Measurements from ENCODE around the gene TFF3.

The TFF3 gene

DNA sequence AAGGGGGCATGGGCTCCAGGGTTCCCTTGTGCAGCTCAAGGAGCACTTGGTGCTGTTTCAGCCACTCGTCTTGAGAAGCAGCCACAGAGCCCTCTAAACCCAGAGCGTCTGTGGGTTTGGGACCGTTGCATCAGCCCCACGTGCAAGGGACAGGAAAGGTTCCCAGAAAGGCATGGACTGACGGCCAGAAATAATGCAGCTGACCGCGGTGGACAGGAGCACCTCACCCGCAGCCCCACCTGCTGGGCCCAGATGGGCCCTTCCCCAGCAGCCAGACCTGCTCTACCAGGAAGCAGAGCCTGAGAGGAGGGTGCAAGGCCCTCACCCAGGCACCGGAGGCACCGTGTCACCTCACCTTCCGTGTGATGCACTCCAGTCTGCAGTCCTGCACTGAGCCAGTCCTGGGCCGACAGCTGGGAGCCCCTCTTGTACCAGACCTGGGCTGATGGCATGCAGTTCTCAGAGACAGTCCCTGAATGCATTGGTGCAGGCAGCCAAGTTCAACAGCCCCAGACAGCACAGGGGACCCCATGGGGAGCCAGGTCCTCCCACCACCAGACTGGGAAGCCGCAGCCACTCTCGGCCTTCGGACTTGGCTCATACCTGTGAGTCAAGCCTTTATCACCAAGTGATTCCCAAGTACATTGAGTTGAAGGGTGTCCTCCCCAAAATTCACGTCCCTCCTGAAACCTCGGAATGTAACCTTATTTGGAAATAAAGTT is 4.8 kb upstream of the TFF3 start:
- DNase-seq, result no peak

GRCh38 chr21:42319376-42319775 is 4.2 kb upstream of the TFF3 start:
- DNase-seq, result no peak

- DNase-seq, result no peak
Measured at GRCh38 chr21:42317826-42318746, 2.9 kb upstream of the TFF3 start.

DNA sequence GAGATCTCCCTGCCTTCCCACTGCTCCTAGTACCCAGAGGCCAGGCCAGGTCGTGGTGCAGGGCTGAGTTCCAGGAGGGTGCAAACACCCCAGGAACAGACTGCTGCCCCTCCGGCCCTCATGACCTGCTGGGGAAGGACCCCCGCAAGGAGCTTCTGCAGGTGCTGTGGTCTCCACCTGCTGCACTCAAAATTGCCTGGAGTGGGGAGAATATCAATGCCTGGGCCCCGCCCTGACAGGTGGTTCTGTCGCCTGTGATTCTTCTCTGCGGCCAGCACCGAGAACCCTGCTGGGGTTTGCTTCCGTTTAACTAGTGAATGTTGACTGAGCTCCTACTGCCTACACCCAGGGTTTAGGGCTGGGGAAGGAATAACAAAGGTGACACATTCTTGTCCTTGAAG is 2.1 kb upstream of the TFF3 start:
- no peak for DNase-seq

GRCh38 chr21:42316891-42317290 is 1.7 kb upstream of the TFF3 start:
- DNase-seq, result no peak

DNA sequence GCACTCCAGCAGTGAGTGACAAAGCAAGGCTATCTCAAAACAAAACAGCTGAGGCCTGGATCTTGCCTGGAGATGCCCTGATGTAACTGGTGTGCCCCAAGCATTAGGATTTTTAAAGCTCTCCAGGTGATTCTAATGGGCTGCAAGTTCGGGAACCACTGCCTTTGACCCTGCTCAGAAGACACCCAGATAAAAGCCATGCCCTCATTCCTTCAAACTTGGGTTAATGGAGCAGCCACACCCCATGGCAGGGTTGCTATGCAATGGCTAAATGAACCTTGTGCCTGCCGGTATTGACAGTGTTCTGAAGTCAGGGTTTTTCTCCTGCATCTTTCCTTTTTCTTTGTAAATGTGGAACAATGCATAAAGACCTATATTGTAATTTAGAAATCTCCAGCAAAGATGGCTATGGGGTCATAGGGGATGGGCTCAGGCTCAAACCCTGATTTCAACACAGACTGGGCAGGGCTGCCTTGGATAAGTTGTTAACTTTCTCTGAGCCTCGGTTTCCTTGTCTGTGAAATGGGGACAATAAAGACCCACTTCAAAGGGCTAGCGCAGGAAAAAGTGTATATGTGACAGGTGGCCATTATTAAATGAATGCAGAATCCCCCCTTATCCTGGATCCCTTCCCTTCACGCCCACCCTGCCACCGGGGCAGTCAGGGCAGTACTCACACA is 453 bp downstream of the TFF3 start:
- DNase-seq, result no peak

DNA sequence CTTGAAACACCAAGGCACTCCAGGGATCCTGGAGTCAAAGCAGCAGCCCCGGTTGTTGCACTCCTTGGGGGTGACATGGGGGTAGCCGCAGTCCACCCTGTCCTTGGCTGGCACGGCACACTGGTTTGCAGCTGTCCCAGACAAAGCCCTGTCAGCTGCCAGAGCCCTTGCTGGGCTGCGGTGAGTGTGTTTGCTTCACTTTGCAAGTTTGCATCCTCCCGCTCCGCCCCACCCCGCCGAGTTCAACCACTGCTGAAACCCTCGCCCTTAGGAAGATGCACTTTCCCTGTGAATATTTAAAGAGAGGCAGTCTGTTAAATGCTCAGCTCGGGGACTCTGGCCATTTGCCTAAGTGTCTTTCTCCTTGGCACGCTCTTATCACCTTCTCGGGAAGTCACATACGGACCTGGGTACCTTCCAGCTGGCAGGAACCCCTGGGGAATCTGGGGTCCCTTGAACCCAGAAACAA is 1.7 kb downstream of the TFF3 start:
- peak; percentile 66 for DNase-seq

- DNase-seq, result no peak
Measured at GRCh38 chr21:42312626-42313104, 2.5 kb downstream of the TFF3 start.

DNA sequence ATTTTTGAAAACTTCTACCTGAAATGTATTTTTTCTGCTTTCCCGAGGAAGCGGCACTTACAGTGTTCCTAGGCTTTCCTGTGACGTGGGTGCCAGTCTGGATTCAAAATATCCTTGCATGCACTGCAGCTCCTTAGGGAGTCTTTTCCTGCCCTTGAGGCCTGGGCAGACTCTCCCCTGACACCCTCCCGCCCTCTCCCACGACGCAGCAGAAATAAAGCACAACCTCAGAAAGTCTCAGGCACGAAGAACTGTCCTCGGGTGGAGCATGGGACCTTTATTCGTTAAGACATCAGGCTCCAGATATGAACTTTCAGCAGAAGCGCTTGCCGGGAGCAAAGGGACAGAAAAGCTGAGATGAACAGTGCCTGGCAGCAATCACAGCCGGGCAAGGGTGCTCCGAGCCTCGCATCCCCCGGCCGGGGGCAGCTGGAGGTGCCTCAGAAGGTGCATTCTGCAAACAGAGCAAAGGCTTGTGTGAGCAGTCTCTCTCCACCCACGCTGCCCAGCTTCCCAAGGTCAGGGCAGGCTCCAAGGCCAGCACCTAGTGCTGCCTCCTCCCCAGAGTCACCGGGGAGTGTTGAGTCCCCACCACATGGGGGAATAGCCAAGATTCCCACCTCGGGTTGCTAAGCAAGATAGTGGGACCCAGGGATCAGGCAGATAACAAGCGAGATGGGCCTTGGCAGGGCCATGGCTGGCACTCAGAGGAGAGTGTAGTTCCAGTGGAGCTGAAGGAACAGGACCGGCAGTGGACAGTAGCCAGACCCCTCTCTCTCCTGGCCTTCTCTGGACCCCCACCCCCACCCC is 3.2 kb downstream of the TFF3 start:
- no peak for DNase-seq

- no peak for DNase-seq
Measured at GRCh38 chr21:42311160-42311559, 4.0 kb downstream of the TFF3 start.

DNA sequence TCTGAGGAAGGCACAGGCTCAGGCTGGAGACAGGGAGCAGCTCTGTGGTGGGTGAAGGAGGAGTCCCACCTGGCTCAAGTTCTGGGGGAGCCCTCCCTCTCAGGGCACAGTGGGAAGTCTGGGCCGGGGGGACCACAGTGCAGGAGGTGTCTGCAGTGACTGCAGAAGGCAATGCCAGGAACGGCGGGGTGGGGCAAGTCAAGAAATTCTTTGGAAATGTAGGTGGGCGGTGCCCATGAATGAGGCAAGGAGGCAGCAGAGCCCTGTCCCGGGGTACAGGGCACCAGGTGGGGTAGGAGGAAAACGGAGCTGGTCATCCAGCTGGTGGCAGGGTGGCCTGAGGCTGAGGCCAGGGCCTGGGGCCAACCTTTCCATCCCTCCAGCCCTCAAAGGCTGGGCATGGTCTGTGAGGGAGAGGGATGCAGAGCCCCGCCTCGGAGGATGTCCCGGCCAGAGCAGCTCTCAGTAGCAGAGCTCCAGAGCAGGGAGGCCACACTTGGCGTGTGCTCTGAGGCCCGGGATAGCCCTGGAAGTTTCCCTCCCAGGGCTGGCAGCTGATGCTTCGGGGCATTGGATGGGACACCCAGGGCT is 4.7 kb downstream of the TFF3 start:
- DNase-seq, result no peak

- peak; percentile 68 for DNase-seq
Measured at GRCh38 chr21:42309753-42310213, 5.4 kb downstream of the TFF3 start.

GRCh38 chr21:42308914-42309752 is 6.1 kb downstream of the TFF3 start:
- DNase-seq, result no peak

- DNase-seq, result no peak
Measured at GRCh38 chr21:42308161-42308913, 6.9 kb downstream of the TFF3 start.

DNA sequence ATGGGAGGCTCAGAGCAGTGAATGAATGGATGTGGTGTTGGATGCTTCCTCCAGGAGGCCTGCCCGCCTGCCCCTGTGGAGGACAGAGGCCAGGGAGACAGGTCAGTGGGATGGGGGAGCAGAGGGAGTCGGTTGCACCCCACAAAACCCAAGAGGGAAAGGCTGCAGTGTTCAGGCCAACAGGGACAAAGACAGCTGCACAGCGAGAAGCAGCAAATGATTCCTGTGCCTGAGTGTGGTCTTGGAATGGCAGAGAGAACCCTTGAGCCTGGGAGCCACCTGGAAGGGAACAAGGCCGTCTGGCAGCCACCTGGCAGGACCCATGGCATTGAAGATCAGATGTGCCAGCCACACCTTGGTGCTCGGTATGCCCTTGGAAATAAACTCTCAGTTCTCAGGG is 8.1 kb downstream of the TFF3 start:
- DNase-seq, result no peak

- DNase-seq, result no peak
Measured at GRCh38 chr21:42306366-42307035, 8.7 kb downstream of the TFF3 start.

- peak; percentile 3 for DNase-seq
Measured at GRCh38 chr21:42305707-42306147, 9.5 kb downstream of the TFF3 start.

- DNase-seq, result peak; percentile 13
Measured at GRCh38 chr21:42304556-42305454, 10.4 kb downstream of the TFF3 start.

Data from right hindlimb (tissue), 1 donor.